Posterior cingulate gyrus (tissue), 11 donors: Measurements from ENCODE around the gene MTR.
A peak's percentile ranks its signal among the peaks of the same experiment; 100 is the strongest.
"Not testable (repeated sequence)": the region's sequence is repeated elsewhere in the genome, so short reads cannot be mapped to it uniquely, and the experiment has no call there.

Source experiments
- DNase-seq, 10 donors: peaks; one replicate each; pipeline versions ENCODE4 v3.0.0 to v3.0.0-alpha.2; 2020 to 2021; ENCODE audit warnings: mixed read lengths in 3 of 10
- intact Hi-C: fragments of 100-400 bp; cut with DNase I; formaldehyde crosslinking; loops from one replicate; pipeline ENCODE4 v1.15.1; 2023

Gene MTR

DNA sequence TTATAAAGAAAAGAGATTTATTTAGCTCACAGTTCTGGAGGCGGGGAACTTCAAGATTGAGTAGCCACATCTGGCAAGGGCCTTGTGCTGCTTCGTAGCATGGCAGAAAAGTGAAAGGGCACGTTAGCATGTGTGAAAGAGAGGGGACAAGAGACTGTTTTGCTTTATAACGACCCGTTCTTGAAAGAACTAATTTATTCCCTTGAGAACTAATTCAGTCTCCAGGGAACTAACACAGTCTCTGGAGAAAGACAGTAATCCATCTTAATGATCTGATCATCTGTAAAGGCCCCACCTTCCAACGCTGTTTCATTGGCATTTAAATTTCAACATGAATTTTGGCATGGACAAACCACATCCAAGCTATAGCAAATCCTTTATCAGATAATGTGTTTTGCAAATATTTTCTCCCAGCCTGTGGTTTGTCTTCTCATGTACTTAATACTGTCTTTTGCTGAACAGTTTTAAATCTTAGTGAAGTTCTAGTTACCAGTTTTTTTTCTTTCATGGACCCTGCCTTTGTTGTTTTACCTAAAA is 26.1 kb downstream of the MTR start:
- no peak for DNase-seq
- intact Hi-C loops: no loop called here

DNA sequence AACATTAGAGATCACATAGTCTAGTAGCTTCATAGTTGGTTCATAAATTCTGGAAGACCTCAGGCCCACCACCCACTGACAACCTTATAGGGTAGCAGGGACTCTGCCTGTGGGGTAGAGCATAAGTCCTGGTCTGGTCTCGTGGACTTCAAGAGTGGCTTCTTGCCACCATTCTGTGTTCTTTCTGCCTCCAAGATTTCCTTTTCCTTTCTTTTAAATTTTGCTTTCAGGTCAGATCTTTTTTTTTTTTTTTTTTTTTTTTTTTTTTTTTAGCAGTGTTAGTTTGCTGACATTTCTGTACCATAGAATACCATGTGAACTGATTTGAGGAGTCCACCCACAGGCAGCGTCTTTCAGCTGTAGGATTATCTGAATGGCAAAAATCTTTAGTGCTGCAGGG is 28.5 kb downstream of the MTR start:
- intact Hi-C loops: no loop called here

DNA sequence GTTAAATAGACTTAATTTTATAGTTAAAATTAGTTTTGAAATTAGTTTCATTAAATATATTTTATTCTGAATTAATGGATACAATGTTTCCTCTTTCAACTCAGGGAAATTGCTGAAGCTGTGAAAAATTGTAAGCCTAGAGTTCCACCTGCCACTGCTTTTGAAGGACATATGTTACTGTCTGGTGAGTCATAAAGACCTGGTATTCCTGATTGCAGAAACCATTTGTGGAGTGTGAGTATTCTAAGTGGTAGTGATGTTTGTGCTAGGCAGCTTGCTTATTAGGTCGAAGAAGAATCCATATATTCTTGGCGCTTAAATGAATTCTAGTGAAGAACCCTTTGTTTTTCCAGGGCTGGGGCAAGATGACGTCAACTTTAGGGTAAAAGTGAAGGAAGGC is 34.0 kb downstream of the MTR start:
- intact Hi-C loops: no loop called here

More for the DNA sequence above, 28.5 kb downstream of the MTR start:
- no peak for DNase-seq

DNA sequence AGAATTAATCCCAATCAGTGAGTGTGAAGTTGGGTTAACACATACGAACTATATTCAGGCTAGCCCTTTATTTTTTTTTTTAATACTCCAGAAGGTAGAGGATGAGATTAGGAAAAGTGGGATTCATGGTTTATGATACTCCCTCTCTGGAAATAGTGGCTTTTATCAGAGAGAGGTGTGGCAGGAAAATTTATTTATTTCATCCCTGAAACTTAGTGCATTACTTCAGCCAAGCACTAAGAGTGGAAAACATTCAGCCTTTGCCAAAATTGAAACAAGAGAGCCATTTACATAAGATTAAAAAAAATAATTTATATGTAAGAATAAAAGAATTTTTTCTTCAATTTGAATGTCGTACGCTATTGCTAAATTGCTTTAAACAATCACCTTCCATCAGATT is 35.0 kb downstream of the MTR start:
- DNase-seq: no peak

More for the DNA sequence above, 34.0 kb downstream of the MTR start:
- DNase-seq: no peak

DNA sequence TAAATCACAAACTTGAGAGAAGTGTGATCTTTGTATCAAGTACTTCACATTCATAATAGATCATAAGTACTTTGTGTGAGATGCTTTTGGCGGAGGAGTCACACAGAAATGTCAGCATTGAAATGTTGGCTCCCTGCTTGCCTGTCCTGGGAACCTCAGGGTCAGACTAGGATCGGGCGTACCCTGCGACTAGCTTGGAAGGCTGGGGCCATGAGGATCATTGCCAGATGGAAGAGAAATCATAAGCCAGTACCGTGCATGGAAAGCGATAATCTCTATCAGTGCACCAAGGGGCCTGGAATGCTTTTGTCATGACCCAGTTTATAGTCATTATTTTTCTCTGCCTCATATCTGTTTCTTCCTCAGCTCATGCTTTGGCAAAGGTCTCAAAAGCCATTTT is 35.5 kb downstream of the MTR start:
- intact Hi-C loops: no loop called here
- no peak for DNase-seq

More for the DNA sequence above, 35.0 kb downstream of the MTR start:
- intact Hi-C loops: no loop called here

DNA sequence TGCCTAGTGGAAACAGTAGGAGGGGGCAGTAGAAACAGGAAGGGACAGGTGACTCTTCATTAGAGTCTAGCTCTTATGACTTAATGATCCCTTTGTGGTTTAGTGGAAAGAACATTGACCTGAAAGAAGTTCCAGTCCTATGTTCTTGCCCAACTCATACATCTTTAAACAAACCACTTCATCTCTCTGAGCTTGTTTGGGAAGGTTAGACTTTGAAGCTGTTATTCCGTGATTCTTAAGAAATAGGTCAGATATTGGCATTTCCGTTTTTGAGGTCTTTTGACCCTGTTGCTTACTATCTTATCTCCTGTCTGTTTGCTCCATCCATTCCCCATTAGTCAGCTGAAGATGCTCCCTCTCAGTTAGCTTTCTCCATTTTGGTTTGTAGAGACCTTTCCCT is 38.5 kb downstream of the MTR start:
- DNase-seq: no peak
- intact Hi-C loops: no loop called here

DNA sequence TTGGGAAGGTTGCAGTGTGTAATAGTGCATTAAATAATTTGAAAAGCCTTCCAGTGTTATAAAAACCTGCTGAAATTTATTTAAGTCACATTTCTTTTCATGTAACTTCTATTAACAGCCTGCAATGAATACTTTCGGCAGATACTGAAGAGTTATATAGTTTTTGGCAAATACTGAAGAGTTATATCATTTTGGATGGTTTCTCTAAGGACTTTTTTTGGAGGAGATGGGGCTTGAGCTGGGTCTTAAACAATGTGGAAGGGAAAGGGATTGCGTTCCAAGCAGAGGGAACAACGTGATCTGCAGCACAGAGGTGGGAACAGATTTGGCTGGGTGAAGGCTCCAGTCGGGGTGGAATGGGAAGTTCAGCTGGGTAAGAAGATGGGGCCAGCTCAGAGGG is 39.8 kb downstream of the MTR start:
- intact Hi-C loops: no loop called here
- no peak for DNase-seq

DNA sequence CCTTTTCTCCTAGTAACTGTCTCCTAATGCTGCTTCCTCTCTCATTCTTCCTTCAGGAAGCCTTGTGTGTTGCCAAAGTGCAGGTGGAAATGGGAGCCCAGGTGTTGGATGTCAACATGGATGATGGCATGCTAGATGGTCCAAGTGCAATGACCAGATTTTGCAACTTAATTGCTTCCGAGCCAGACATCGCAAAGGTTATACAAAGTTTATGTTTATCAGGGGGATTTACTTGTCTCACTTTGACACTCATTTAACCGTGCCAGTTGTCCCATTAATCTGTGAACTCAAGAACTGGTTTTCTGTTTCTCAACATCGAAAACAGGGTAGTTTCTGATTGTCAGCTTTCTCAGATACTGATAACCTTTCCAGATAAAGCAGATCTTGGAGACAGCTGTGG is 40.4 kb downstream of the MTR start:
- no peak for DNase-seq
- intact Hi-C loops: no loop called here

DNA sequence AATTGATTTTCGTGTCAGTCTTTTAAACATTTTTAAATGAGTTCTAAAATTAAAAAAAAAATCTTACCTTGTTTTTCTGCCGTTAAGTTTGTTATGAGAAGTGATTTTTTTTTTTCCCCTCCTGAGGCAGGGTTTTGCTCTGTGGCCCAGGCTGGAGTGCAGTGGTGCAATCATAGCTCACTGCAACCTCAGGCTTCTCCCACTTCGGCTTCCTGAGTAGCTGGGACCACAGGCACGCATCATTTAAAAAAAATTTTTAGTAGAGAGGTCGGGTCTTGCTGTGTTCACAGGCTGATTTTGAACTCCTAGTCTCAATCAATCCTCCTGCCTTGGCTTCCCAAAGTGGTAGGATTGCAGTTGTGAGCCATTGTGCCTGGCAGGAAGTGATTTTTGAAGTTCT is 41.1 kb downstream of the MTR start:
- peak in 1 of 10 donors; percentile 59 for DNase-seq
- intact Hi-C loops: no loop called here

DNA sequence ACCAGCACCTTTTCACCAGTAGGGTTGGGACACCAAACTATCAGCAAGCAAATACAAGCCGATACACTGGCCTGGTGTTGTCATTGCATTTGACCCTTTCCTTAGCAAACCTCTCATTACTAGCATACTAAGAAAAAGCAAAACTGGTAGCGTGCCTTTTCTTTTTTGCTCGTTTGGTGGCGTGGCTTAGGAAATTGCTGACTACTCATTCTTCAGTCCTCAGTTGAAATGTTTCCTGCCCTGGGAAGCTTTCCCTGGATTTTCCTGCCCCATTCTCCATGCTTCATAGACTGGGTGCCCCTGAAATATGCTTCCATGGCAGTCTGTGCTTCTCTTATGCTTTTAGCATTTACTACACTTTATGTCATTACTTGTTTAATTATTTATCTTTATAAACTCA is 42.0 kb downstream of the MTR start:
- intact Hi-C loops: no loop called here
- DNase-seq: no peak

DNA sequence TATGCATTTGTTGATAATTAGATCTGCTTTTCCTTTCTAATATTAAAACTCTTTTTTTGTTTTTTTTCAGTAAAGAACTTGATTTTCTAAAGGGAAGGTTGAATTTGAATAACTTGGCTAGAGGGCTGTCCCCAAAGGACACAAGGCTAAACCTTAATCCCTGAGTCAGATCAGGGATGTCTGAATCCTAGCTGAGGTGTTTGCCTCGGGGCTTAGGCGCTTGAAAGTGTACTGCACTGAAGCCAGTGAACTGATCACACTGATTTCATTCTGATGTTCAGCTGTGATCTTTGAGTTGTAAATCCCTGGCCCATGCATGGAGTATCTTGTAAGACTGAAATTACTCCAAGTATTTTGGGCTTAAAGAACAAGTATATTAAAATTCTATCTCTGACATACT is 42.8 kb downstream of the MTR start:
- intact Hi-C loops: no loop called here

DNA sequence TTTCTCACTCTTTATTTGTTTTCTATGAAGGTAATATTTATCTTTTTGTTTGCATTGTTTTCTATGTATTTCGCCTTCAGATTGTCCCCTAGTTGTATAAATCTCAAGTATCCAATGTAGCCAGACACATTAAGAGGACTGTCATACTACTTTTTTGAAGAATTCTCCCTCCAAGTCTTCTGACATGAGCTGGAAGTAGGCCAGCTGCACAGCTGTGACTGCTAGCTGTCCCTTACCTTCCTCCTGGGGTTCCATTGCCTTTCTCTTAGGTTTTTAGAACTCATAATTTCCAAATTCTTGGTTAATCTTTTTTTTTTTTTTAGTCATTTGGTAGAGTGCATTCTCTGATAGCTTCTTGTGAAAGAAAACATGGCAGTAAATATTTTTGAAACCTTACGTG is 46.2 kb downstream of the MTR start:
- no peak for DNase-seq
- intact Hi-C loops: no loop called here

More for the DNA sequence above, 42.8 kb downstream of the MTR start:
- DNase-seq: no peak

DNA sequence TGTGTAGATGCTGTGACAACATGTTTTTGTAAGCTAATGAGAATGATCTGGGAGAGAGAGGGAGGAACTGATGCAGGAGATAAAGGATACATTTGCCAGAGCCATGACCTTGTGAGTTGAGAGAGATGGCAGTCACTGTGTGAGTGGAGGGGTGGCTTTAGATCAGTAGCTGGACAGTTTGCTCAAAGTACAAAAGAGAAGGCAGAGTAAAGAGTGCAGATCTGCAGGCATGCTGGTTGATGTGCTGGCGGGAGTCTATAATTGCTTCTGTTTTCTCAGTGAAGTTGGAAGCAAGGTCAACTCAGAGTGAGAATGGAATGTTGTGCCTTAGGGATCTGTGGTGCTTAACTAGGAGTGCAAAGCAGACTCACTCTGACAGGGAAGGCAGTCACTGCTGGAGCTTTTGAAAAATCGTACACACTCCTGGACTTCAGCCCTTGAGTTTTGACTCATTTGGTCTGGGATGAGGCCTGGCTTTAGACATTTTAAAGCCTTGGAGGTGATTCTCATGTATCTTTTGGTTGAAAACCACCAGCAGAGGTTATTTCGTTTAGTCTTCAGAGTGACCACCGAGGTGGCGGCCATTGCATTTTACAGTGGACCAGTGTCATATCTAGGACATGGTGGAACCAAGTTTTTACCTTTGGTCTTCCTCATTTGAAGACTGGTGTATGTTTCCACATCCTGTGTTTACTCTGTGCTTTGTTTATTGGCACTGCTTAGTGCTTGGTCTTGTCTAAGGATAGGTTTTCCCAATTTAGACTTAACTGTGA is 49.6 kb downstream of the MTR start:
- DNase-seq: no peak
- intact Hi-C loops: no loop called here

DNA sequence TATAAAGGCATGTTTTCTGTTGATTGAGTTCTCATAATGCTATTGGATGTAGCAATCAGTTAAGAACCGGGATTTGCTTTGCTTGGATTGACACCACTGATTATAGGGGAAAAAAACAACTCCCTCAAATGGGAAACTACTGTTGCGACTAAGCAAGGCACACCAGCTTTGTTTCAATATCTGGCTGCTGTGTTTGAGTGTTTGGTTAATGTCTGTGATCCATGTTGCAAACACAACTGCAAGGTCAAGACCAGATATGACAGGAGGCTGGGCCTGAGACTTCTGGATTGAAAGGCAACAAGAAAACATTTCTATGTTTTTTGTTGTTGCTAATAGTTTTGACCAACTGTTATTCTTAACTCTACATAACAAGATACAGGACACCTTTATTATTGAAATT is 50.7 kb downstream of the MTR start:
- no peak for DNase-seq
- intact Hi-C loops: no loop called here

DNA sequence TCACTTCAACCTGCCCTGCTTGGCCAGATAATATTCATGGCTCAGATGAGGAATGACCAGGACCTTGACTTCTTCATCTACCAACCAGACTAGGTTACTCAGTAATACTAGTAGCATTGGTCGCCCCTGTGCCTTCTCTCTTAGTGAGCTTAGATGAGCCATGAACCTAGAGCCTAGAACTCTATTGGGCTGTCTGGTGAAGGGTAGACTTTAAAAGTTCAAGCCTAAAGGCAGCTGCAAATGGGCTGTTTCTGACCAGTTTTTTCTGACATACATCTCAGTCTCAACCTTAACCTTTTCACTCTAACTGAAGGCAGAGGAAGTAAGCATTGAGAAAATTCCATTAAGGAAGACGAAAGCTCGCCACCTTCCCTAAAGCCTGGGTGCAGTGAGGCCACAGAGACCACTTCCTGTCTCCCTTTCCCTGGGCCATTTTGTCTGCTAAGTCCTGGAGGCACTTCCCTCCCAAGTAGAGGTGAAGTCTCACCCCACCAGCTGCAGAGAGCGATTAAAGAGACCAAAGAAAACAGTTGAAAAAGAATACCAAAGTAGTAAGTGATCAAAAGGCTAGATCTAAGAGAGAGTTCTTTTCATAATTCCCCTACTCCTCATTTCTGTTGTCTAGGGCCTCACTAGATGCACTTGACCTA is 53.3 kb downstream of the MTR start:
- intact Hi-C loops: no loop called here
- DNase-seq: no peak

DNA sequence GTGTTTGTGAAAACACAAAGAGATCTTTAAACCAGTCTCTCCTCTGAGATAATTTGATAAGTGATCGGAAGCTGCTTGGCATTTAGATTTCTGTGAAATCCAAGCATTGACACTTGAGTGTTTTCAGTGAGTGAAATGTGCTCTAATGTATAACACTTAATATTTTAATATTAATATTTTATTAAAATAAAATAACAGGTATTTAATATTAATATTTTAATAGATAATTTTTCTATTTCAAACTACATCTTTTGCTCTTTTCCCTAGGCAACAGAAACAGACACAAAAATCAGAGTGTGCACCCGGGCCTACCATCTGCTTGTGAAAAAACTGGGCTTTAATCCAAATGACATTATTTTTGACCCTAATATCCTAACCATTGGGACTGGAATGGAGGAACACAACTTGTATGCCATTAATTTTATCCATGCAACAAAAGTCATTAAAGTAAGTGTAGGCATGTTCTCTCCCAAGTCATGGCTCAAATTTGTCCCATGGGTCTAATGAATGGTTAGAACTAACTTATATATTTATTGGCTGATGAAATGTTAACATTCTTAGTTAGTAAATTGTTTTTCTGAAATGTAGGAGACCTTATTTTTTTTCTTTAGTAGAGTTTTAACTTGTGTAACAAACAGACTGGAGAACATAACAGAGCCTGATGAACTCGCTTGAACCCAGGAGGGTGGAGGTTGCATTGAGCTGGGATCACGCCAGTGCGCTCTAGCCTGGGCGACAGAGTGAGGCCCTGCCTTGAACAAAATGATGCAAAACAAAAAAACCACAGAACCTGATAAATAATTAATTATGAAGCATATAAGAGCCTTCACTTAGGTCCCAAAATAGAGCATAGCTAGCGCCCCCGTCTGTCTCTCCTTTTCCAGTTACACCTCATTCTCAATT is 55.2 kb downstream of the MTR start:
- intact Hi-C loops: no loop called here
- DNase-seq: no peak

DNA sequence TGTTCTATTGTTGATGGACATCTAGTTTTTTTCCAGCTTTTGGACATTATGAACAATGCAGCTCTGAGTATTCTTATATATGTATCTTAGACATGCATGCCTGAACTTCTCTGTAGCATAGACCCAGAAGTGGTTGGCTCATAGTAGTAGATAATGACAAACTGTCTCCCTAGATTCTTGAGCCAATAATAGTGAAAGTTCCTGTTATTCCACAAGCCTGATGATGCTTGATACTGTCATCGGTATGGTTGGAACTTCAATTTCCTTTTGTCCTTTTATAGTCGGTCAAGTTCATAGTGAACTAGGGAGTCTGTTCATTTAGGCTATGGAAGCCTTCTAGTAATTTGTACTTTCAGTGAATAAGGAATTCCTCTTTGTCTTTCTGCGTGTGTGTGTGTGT is 56.8 kb downstream of the MTR start:
- intact Hi-C loops: no loop called here
- DNase-seq: no peak

DNA sequence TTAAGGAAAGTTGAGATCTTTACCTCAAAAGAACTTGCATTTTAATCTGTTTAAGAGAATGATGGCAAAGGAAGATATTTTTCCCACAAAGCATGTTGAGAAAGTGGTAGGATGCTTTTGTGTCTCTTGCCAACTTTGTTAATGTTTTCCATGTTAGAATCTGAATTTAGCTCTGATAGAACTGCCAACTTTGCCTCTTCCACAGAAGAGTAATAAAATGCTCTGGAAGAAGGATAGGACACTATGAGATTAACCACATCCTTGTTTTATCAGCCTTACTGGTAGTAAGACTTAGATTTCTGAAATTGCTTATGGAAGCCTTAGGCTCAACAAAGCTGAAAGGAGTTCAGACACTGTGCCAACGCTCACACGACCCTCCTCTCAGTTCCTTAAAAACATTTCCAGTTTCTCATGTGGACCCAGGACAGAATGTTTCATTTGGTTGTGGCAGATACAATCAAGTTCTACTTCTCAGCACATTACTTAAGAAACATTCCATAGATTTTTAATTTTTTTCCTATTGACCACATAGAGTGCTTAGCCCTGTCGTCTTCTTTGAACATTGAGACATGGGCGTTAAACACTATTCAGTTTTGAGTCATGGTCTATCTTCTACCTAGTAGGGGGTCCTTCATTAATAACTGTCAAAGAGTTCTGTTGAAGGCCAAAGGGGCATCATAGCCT is 59.0 kb downstream of the MTR start:
- DNase-seq: no peak
- intact Hi-C loops: no loop called here

DNA sequence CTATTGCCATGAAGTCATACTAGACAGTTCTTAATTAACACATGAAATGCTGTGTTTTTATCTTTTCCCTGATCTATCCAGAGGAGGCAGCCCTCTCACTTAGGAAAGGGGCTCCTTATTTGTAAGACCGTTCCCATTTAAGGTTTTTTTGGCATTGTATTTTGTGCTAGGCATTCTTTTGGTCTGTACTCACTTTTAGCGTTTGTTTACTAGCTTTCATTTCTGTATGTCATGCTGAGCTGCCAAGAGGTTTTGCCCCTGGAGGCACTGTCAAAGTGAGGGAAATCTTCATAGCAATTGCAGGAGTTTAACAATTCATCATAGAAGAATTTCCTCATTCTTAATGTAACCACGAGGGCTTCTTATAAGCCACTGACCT is 59.5 kb downstream of the MTR start:
- intact Hi-C loops: no loop called here
- DNase-seq: no peak

DNA sequence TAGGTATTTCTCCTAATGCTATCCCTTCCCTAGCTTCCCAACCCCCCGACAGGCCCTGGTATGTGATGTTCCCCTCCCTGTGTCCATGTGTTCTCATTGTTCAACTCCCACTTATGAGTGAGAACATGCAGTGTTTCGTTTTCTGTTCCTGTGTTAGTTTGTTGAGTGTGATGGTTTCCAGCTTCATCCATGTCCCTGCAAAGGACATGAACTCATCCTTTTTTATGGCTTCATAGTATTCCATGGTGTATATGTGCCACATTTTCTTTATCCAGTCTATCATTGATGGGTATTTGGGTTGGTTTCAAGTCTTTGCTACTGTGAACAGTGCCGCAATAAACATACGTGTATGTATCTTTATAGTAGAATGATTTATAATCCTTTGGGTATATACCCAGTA is 61.6 kb downstream of the MTR start:
- DNase-seq, intact Hi-C loops: not testable (repeated sequence)

DNA sequence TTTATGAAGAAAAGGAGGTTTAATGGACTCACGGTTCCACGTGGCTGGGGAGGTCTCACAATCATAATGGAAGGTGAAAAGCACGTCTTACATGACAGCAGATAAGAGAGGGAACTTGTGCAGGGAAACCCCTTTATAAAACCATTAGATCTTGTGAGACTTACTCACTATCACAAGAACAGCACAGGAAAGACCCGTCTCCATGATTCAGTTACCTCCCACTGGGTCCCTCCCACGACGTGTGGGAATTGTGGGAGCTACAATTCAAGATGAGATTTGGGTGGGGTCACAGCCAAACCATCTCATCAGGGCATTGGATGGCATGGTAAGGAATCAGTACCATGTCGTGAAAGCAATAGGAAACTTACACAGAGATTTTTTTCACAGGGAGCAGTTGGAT is 63.1 kb downstream of the MTR start:
- DNase-seq: peak in 2 of 10 donors; percentile 13 to 68
- intact Hi-C loops: no loop called here
